IPS-18a (cell line): ENCODE results near the gene MED12L.

Source experiments
- H3K27ac ChIP-seq: one replicate; pipeline ENCODE4 v1.5.1; 2013; ENCODE audit warnings: low read length
- H3K27me3 ChIP-seq: one replicate; pipeline ENCODE4 v1.6.1; 2013; ENCODE audit warnings: mild to moderate bottlenecking, low read length; ENCODE audit not compliant: control insufficient read depth, insufficient read depth
- H3K36me3 ChIP-seq: one replicate; pipeline ENCODE4 v1.6.1; 2013; ENCODE audit warnings: low read depth, low read length; ENCODE audit not compliant: control insufficient read depth
- H3K4me1 ChIP-seq: one replicate; pipeline ENCODE4 v1.6.1; 2013; ENCODE audit warnings: low read depth, low read length; ENCODE audit not compliant: control insufficient read depth
- H3K4me3 ChIP-seq: one replicate; pipeline ENCODE4 v1.5.1; 2013; ENCODE audit warnings: low read length
- H3K9ac ChIP-seq: one replicate; pipeline ENCODE4 v1.6.1; 2013; ENCODE audit warnings: mild to moderate bottlenecking, low read length, moderate library complexity
- H3K9me3 ChIP-seq: one replicate; pipeline ENCODE4 v1.6.1; 2013; ENCODE audit warnings: low read depth, low read length; ENCODE audit not compliant: control insufficient read depth

Gene MED12L

DNA sequence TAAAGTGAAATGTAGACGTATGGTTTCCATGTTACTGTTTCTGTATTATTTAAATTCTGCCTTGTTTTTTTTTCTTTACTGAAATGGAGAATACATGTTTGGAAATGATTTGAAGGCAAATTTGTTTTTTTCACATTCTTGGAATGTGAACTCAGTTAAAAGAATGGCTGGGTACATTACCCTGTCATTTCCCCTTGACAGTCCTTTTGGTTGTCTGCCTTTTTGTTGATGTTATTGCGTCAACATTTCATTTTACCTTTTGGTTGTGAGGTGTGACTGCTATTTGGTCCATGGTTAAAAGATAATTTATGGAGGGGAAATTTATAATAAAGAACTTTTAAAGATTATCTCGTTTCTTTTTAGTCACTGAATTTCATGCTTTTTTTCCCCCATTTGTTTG lies 120.7 kb downstream of the MED12L start:
- H3K9ac ChIP-seq: no peak overlapping the region
- H3K27ac ChIP-seq: no peak overlapping the region
- H3K27me3 ChIP-seq: no peaks in the 10 kb centered on the region
- H3K4me3 ChIP-seq: no peak overlapping the region
- H3K4me1 ChIP-seq: peaks cover 5% of the 10 kb centered on the region
- H3K36me3 ChIP-seq: no peaks in the 10 kb centered on the region
- H3K9me3 ChIP-seq: no peaks in the 10 kb centered on the region

GRCh38 chr3:151209654-151210053 lies 124.2 kb downstream of the MED12L start:
- Histone ChIP-seq H3K4me3 (no peak overlapping the region), H3K27me3 (no peaks in the 10 kb centered on the region), H3K4me1 (peaks cover 6% of the 10 kb centered on the region), H3K36me3 (no peaks in the 10 kb centered on the region), H3K9ac (no peak overlapping the region), H3K27ac (no peak overlapping the region), H3K9me3 (no peaks in the 10 kb centered on the region)

GRCh38 chr3:151210676-151211381 lies 125.4 kb downstream of the MED12L start:
- no peaks in the 10 kb centered on the region for H3K9me3 ChIP-seq
- no peaks in the 10 kb centered on the region for H3K36me3 ChIP-seq
- no peak overlapping the region for H3K27ac ChIP-seq
- H3K27me3 ChIP-seq: no peaks in the 10 kb centered on the region
- no peak overlapping the region for H3K4me3 ChIP-seq
- H3K9ac ChIP-seq: no peak overlapping the region
- peaks cover 6% of the 10 kb centered on the region for H3K4me1 ChIP-seq

GRCh38 chr3:151213151-151213550 lies 127.7 kb downstream of the MED12L start:
- H3K27ac ChIP-seq: no peak overlapping the region
- H3K27me3 ChIP-seq: no peaks in the 10 kb centered on the region
- H3K9me3 ChIP-seq: no peaks in the 10 kb centered on the region
- H3K36me3 ChIP-seq: no peaks in the 10 kb centered on the region
- no peak overlapping the region for H3K4me3 ChIP-seq
- no peak overlapping the region for H3K9ac ChIP-seq
- peaks cover 11% of the 10 kb centered on the region for H3K4me1 ChIP-seq

GRCh38 chr3:151213881-151214280 lies 128.4 kb downstream of the MED12L start:
- no peaks in the 10 kb centered on the region for H3K27me3 ChIP-seq
- H3K4me3 ChIP-seq: no peak overlapping the region
- H3K4me1 ChIP-seq: peaks cover 11% of the 10 kb centered on the region
- H3K9ac ChIP-seq: no peak overlapping the region
- H3K36me3 ChIP-seq: no peaks in the 10 kb centered on the region
- no peak overlapping the region for H3K27ac ChIP-seq
- H3K9me3 ChIP-seq: no peaks in the 10 kb centered on the region

- Histone ChIP-seq H3K27ac (no peak overlapping the region), H3K27me3 (no peaks in the 10 kb centered on the region), H3K4me1 (peaks cover 11% of the 10 kb centered on the region), H3K4me3 (no peak overlapping the region), H3K9ac (no peak overlapping the region), H3K36me3 (no peaks in the 10 kb centered on the region), H3K9me3 (no peaks in the 10 kb centered on the region)
Measured at GRCh38 chr3:151214459-151214858, 129.0 kb downstream of the MED12L start.

DNA sequence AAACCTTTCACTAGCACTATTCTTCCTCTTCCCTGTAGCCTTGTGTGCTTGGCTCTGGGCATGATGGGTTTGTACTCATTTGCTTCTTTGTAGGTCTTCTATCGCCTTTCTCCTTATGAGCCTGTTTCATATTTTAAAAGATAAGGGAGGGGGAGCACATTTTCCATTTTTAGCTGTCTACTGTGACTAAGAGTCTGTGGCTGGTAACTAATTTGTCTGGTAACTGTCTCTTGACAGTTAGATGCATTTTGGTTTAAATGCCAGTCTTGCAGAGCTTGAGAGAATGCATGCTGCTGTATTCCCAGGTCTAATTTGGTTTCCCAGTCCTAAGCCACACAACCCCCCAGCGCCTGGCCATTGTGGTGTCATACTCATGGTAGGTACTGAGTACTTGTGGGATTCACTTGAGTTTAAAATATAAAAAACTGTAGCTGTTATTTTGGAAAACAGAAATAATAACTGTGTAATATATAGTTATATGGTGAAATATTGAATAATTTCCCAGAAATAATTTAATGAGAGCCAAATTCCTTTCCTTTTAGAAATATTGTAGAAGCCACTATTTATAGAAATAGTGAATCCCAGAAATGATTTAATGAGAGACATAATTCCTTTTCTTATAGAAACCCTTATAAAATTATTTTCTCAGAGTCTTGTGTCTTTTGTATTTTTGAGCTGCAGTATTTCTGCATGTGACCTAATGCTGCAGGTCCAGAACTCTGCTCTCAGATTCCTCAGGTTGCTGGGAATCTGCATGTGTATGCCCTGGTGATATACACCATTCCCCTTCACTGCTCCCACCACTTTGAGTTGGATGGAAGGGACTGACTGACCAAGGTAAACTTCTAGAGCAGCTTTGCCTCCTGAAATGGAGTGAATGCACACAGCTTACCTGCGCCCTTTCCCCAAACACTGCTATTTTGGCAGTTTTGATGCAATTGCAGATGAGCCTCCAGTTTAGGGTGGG lies 131.5 kb downstream of the MED12L start:
- Histone ChIP-seq H3K9ac (no peak overlapping the region), H3K36me3 (no peaks in the 10 kb centered on the region), H3K4me1 (peaks cover 5% of the 10 kb centered on the region), H3K27ac (no peak overlapping the region), H3K4me3 (no peak overlapping the region), H3K27me3 (no peaks in the 10 kb centered on the region), H3K9me3 (no peaks in the 10 kb centered on the region)

- H3K4me3 ChIP-seq: no peak overlapping the region
- H3K4me1 ChIP-seq: peaks cover 5% of the 10 kb centered on the region
- no peaks in the 10 kb centered on the region for H3K27me3 ChIP-seq
- H3K9me3 ChIP-seq: no peaks in the 10 kb centered on the region
- no peak overlapping the region for H3K9ac ChIP-seq
- no peak overlapping the region for H3K27ac ChIP-seq
- H3K36me3 ChIP-seq: no peaks in the 10 kb centered on the region
Measured at GRCh38 chr3:151218136-151218535, 132.7 kb downstream of the MED12L start.

DNA sequence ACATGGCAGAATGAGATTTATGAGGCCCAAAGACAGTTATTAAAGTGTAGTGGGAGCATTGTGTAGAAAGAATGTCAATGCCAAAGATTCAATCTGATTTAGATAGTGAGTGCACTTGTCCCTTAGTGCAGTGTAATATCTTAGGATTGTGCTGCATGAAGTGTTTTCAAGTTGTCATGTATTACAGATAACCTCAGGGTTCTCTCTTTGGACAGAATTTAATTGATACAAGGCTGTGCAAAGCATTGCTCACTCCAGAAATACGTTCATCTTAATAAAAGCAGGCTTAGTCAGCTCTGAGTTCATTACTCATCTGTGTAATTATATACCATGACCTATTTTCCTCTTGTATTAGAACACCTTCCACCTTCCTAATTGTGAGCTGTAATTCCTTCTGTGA lies 133.6 kb downstream of the MED12L start:
- Histone ChIP-seq H3K27ac (no peak overlapping the region), H3K27me3 (no peaks in the 10 kb centered on the region), H3K36me3 (no peaks in the 10 kb centered on the region)

GRCh38 chr3:151224268-151224866 lies 138.9 kb downstream of the MED12L start:
- Histone ChIP-seq H3K4me1 (no peaks in the 10 kb centered on the region), H3K36me3 (no peaks in the 10 kb centered on the region), H3K27ac (no peak overlapping the region), H3K27me3 (no peaks in the 10 kb centered on the region), H3K4me3 (no peak overlapping the region), H3K9ac (no peak overlapping the region), H3K9me3 (no peaks in the 10 kb centered on the region)

More for the DNA sequence above, 133.6 kb downstream of the MED12L start:
- Histone ChIP-seq H3K9ac (no peak overlapping the region), H3K4me3 (no peak overlapping the region), H3K4me1 (peaks cover 5% of the 10 kb centered on the region), H3K9me3 (no peaks in the 10 kb centered on the region)

GRCh38 chr3:151225040-151225975 lies 139.8 kb downstream of the MED12L start:
- Histone ChIP-seq H3K4me3 (no peak overlapping the region), H3K9ac (no peak overlapping the region), H3K27ac (no peak overlapping the region), H3K4me1 (peaks cover 3% of the 10 kb centered on the region), H3K36me3 (no peaks in the 10 kb centered on the region), H3K27me3 (no peaks in the 10 kb centered on the region), H3K9me3 (no peaks in the 10 kb centered on the region)
